ENCODE data around the gene OR2T27.
"Not testable (repeated sequence)": the region's sequence is repeated elsewhere in the genome, so short reads cannot be mapped to it uniquely, and the experiment has no call there.

GRCh38 chr1:248641583-248641982 lies 13.7 kb downstream of the OR2T27 start:
- TF ChIP-seq POLR2A, CTCF (IDR thresholded peaks at IDR 0.05): not testable (repeated sequence)

All from testis (tissue), 2 donors.